AG04450 (cell line): ENCODE measurements around the gene TOMT. TPM values are rescaled to one million over a fixed set of nuclear protein-coding genes. Genes with fewer than 3 reads are reported as not detected.

Experiments
- CTCF ChIA-PET: fragments of 300-600, 350-600 bp; formaldehyde crosslinking; extraction: SDS; loops from one replicate; lab custom pipeline; 2022; ENCODE audit warnings: antibody characterized with exemption, inconsistent platforms; lab: Charles Lee
- POLR2A ChIA-PET: fragments of 350-600 bp; formaldehyde crosslinking; extraction: SDS; loops from one replicate; lab custom pipeline; 2021; ENCODE audit warnings: antibody characterized with exemption, inconsistent platforms; lab: Yijun Ruan, JAX
- DNase-seq: peaks from one replicate; pipeline ENCODE4 v3.0.0-alpha.2; 2011; ENCODE audit warnings: low read depth, low spot score
- H3K27ac ChIP-seq: one replicate; pipeline ENCODE4 v1.5.1; 2012; ENCODE audit warnings: low read depth, low read length, control low read depth
- H3K27me3 ChIP-seq: one replicate; pipeline ENCODE4 v1.6.0; 2012; ENCODE audit warnings: low read length; ENCODE audit not compliant: control insufficient read depth, insufficient read depth
- H3K4me3 ChIP-seq: 2 replicates; pipeline ENCODE4 v1.5.1; 2011; ENCODE audit warnings: mild to moderate bottlenecking, low read depth, low read length, control low read depth
- H3K9me3 ChIP-seq: 2 replicates; pipeline ENCODE4 v1.5.1; 2012; ENCODE audit warnings: low read length; ENCODE audit not compliant: control insufficient read depth, insufficient read depth
- polyA minus RNA-seq: library from RNA; depleted of rRNA, polyadenylated mRNA; stranded (reverse); fragments of >200 nt; gene quantifications from 2 replicates; pipeline ENCODE4 v1.2.3, GENCODE V29; 2011; rRNA and poly(A)+ RNA removed
- polyA plus RNA-seq: library from polyadenylated mRNA; depleted of rRNA; stranded (reverse); fragments of >200 nt; gene quantifications from 2 replicates; pipeline ENCODE4 v1.2.3, GENCODE V29; 2011; rRNA removed
- TF ChIP-seq, protein P1 (sequence below): IDR thresholded peaks from 2 replicates; pipeline ENCODE4 v1.5.1; 2011; ENCODE audit warnings: low read depth, low read length, control low read depth, inconsistent platforms

The TOMT gene, protein sequence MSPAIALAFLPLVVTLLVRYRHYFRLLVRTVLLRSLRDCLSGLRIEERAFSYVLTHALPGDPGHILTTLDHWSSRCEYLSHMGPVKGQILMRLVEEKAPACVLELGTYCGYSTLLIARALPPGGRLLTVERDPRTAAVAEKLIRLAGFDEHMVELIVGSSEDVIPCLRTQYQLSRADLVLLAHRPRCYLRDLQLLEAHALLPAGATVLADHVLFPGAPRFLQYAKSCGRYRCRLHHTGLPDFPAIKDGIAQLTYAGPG
- polyA plus RNA-seq (not detected in 2 replicates), polyA minus RNA-seq (not detected in 2 replicates)

DNA sequence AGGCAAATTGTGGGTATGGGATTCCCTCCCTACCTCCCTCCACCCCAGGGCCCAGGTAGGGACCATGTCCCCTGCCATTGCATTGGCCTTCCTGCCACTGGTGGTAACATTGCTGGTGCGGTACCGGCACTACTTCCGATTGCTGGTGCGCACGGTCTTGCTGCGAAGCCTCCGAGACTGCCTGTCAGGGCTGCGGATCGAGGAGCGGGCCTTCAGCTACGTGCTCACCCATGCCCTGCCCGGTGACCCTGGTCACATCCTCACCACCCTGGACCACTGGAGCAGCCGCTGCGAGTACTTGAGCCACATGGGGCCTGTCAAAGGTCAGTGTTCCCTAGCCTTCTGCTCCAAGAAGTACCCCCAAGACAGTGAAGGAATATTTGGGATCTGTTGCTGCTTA lies at the start of gene TOMT:
TOMT (plus strand) TSS at position 37 of the 400 bp plus-strand sequence; CDS start at position 65, 28 bp downstream.
- TF ChIP-seq, protein P1, sequence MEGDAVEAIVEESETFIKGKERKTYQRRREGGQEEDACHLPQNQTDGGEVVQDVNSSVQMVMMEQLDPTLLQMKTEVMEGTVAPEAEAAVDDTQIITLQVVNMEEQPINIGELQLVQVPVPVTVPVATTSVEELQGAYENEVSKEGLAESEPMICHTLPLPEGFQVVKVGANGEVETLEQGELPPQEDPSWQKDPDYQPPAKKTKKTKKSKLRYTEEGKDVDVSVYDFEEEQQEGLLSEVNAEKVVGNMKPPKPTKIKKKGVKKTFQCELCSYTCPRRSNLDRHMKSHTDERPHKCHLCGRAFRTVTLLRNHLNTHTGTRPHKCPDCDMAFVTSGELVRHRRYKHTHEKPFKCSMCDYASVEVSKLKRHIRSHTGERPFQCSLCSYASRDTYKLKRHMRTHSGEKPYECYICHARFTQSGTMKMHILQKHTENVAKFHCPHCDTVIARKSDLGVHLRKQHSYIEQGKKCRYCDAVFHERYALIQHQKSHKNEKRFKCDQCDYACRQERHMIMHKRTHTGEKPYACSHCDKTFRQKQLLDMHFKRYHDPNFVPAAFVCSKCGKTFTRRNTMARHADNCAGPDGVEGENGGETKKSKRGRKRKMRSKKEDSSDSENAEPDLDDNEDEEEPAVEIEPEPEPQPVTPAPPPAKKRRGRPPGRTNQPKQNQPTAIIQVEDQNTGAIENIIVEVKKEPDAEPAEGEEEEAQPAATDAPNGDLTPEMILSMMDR = no peak
- CTCF ChIA-PET = interaction anchor here (1.0 to 1.4 kb wide), 2 partner anchors 38 to 81 kb away, joined by 3 to 9 read pairs; no protein-coding TSS in a partner anchor
- POLR2A ChIA-PET = no interaction called here

DNA sequence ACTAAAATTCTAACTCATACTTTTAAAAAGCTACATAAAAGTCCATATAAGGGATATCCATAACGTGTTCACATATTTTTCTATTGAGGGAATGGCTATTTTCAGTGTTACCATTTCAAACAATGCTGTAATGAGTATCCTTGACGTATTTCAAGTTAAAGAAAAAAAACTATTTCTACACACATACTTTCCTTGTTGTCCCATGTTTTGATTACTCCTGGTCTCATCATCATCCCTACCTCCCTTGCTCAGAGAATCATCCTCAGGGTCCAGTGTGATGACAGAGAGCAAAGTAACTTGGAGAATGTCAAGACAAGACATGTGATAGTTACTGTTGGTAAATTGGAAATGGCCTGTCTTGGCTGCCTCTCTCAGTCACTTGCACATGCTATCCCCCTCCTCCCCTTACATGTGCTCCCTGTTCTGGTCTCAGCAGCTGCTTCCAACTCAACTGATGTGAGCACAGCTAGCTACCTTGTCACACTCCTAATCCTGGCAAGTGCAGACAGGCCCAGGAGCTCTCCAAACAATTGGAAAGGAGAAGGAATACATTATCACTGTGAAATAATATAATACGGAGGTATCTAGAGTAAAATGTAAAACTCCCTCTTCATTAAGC lies 47.2 kb upstream of the TOMT start:
- no peak overlapping the region for H3K4me3 ChIP-seq
- peak; percentile 59 for DNase-seq
- CTCF ChIA-PET = interaction anchor here (0.6 to 2.7 kb wide), 6 partner anchors 11 to 372 kb away, joined by 3 to 10 read pairs (median 4); no protein-coding TSS in a partner anchor
- TF ChIP-seq, protein P1 = no peak
- POLR2A ChIA-PET = interaction anchor here (0.6 kb wide), 1 partner anchor 18 kb away, joined by 4 read pairs; no protein-coding TSS in a partner anchor
- no peaks in the 10 kb centered on the region for H3K27me3 ChIP-seq
- H3K9me3 ChIP-seq = no peaks in the 10 kb centered on the region
- peak overlapping the region; percentile 87 for H3K27ac ChIP-seq

More for the DNA sequence above, at the start of gene TOMT:
- no peak within 1 kb of the TSS for H3K27ac ChIP-seq
- no peak within 1 kb of the TSS for H3K4me3 ChIP-seq
- H3K9me3 ChIP-seq = no peaks in the 10 kb centered on the region; the same call in none of the 2 replicates
- H3K27me3 ChIP-seq = no peaks in the 10 kb centered on the region
- DNase-seq = no peak

DNA sequence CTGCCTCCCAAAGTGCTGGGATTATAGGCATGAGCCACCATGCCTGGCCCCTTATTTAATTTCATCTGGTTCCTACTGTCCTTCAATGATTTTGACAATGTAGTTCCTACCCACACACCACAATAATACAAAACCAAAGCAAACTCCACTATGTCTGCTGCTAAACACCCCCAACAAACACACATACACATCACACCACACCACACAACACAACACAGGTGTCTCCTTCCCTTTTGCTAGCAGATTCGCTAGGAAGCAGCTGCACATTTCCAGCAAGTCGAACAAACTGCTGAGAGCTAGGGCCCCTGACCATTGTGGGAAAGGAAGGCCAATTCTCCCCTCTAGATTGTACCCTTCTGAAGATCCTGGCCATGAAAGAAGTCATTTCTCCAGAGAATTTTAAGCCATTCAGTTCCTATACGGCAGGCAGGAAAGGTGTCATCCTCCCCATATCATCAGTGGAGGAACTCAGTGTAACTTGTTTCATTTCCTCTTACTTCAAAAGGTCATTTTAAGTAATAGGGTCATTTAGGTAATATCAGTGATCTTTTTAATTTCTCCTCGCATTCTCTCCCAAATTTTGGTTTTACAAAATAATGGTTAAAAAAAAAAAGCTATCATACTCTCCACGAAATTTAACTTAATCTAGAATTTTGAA lies 43.9 kb upstream of the TOMT start:
- CTCF ChIA-PET = interaction anchor here (1.0 kb wide), 1 partner anchor 37 kb away, joined by 3 read pairs; no protein-coding TSS in a partner anchor
- POLR2A ChIA-PET = interaction anchor here (0.6 kb wide), 1 partner anchor 51 kb away, joined by 3 read pairs; no protein-coding TSS in a partner anchor
- H3K4me3 ChIP-seq = no peak overlapping the region
- TF ChIP-seq, protein P1 = no peak
- no peak overlapping the region for H3K27ac ChIP-seq
- no peaks in the 10 kb centered on the region for H3K9me3 ChIP-seq
- no peak for DNase-seq
- H3K27me3 ChIP-seq = no peaks in the 10 kb centered on the region

DNA sequence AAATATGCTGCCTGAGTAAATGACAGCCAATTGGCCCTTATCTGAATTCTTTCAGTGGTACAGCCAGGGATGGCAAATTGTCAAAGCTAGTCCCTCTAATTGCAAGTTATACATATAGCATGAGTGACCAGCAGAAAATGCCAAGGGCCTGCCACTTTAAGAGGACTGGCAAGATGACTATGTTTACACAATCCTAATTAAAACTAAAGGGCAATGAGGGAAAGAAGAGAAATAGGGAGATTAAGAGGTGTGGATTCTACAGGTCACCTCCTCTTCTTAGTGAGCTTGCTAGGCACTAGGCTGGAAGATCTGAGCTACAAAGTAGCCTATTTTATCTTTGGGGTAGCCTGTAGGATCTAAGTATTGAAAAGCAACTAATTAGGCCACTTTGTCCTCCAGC lies 38.9 kb upstream of the TOMT start:
- Histone ChIP-seq H3K27me3 (no peaks in the 10 kb centered on the region), H3K4me3 (no peak overlapping the region), H3K9me3 (no peaks in the 10 kb centered on the region), H3K27ac (peak overlapping the region; percentile 3)
- CTCF ChIA-PET = interaction anchor here (1.3 to 1.7 kb wide), 2 partner anchors 24 to 42 kb away, joined by 6 to 16 read pairs; no protein-coding TSS in a partner anchor
- POLR2A ChIA-PET = interaction anchor here (0.9 to 1.1 kb wide), 2 partner anchors 23 to 26 kb away, joined by 3 to 8 read pairs; no protein-coding TSS in a partner anchor
- DNase-seq = no peak
- TF ChIP-seq, protein P1 = no peak
